ENCODE results near the gene FNDC3B. TPM values are rescaled to one million over a fixed set of nuclear protein-coding genes. Genes with fewer than 3 reads are reported as not detected.

FNDC3B gene
- total RNA-seq, 1 experiment from 2014 or later, result 34.4 TPM

DNA sequence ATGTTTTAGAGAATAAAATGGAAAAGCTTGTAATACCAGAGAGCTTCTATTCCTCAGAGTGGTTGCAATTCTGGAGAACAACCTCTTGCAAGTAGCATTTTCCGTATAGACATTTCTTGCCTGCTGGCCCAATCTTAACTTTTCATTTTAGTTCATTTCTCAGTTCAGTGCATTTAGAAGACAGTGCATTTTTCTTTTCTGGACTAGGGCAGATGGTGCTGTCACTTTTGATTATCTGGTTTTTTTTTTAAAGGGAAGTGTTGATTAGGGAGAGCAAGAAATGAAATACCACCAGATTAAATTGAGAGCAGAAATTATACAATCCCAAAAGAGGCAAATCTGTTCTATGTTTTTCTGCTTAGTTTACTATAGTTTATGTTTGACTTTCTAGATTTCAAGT is 236.2 kb downstream of the FNDC3B start:
- no peak for DNase-seq (ENCODE audit: low read depth, low spot score)
- in situ Hi-C loops (cut with HindIII; ENCODE audit: low pct_unique_long_range_greater_than_20kb, low sequenced_read_pairs), result no loop called here

GRCh38 chr3:172276103-172276502 is 236.7 kb downstream of the FNDC3B start:
- in situ Hi-C loops (cut with HindIII; ENCODE audit: low pct_unique_long_range_greater_than_20kb, low sequenced_read_pairs), result no loop called here
- peak; percentile 23 for DNase-seq (ENCODE audit: low read depth, low spot score)

- in situ Hi-C loops (cut with HindIII; ENCODE audit: low pct_unique_long_range_greater_than_20kb, low sequenced_read_pairs), result no loop called here
- DNase-seq (ENCODE audit: low read depth, low spot score), result no peak
Observed at GRCh38 chr3:172277151-172277652, 237.8 kb downstream of the FNDC3B start.

GRCh38 chr3:172279191-172279640 is 239.8 kb downstream of the FNDC3B start:
- no peak for DNase-seq (ENCODE audit: low read depth, low spot score)
- in situ Hi-C loops (cut with HindIII; ENCODE audit: low pct_unique_long_range_greater_than_20kb, low sequenced_read_pairs), result no loop called here

DNA sequence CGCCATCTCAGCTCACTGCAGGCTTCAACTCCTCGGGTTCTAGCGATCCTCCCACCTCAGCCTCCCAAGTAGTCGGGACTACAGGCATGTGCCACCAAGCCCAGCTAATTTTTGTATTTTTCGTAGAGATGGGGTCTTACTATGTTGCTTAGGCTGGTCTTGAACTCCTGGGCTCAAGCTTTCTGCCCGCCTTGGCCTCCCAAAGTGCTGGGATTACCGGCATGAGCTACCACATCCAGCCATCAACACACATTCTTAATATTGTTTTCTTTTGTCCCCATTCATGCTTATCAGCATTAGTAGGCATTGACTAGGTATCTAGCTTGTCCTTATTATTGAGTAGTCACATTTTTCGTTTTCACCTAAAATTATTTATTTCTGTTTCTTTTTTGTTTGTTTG is 240.6 kb downstream of the FNDC3B start:
- no peak for DNase-seq (ENCODE audit: low read depth, low spot score)
- in situ Hi-C loops (cut with HindIII; ENCODE audit: low pct_unique_long_range_greater_than_20kb, low sequenced_read_pairs), result no loop called here

DNA sequence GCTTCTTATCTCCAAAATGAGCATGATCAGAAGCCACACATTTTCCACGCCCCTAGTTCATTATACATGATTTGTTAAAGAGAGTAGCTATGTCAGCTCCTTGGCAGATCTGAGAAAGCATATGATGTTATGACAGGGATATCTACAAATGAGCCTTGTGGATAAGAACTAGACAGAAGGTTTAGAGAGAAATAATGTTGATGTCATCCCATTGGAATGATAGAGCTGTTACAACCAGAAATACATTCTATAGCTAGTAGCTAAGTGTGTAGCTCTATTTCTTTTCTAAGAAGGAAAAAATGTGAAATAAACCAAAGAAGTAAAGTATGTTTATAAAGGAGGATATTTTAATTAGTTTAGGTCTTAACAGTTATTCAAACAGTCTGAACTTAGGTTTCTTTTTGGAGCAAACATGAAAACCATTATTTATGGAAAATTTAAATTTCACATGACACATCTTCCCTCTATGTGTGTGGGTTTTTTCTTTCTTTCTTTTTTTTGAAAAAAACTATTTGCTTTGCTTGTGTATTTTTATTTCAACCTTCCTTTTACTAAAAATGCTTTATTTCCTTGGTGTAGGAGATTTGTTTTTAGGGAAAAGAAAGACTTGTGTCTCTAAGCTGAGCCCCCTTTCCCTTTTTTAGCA is 241.2 kb downstream of the FNDC3B start:
- no peak for DNase-seq (ENCODE audit: low read depth, low spot score)
- in situ Hi-C loops (cut with HindIII; ENCODE audit: low pct_unique_long_range_greater_than_20kb, low sequenced_read_pairs), result no loop called here

- no peak for DNase-seq (ENCODE audit: low read depth, low spot score)
- in situ Hi-C loops (cut with HindIII; ENCODE audit: low pct_unique_long_range_greater_than_20kb, low sequenced_read_pairs), result no loop called here
Observed at GRCh38 chr3:172281884-172282283, 242.5 kb downstream of the FNDC3B start.

GRCh38 chr3:172282850-172283249 is 243.5 kb downstream of the FNDC3B start:
- in situ Hi-C loops (cut with HindIII; ENCODE audit: low pct_unique_long_range_greater_than_20kb, low sequenced_read_pairs), result no loop called here
- DNase-seq (ENCODE audit: low read depth, low spot score), result no peak

DNA sequence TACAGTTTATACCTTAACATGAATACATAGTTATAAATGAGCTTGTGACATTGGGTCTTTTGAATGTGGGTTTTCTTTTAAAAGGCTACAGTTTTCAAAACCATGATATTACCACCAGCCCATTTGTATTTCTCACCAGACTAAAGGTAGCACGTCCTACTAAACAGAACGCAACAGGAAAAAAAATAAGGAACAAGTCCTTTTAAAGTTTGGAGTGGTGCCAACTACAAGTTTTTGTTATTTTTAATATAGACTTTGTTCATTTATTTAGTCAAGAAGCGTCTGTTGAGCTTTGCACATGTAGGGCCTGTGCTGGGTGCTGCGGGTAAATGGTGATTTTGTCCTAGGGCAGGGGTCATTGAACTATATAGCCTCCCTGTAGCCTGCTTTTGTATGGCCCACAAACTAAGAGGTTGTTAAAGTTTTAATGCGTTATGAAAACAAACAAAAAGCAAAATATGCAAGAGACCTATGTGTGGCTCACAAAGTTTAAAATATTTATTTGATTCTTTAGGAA is 244.5 kb downstream of the FNDC3B start:
- in situ Hi-C loops (cut with HindIII; ENCODE audit: low pct_unique_long_range_greater_than_20kb, low sequenced_read_pairs), result no loop called here
- DNase-seq (ENCODE audit: low read depth, low spot score), result no peak

DNA sequence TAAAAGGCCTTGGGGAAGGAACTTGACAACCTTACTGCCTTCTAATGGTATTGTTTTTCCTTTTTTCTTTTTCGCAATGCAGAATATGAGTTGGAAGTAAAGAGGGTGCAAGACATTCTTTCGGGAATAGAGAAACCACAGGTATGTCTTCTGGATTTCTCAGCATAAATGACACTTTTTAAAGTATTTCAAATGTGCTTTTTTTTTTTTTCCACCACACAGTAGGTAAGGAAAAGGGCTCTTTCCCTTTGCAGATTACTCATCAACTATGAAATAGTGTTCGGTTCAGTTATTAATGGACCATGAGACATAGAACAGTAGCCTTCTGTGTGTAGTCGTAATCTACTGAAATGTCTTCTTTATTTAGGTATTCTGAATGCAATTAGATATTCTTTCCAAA is 246.5 kb downstream of the FNDC3B start:
- in situ Hi-C loops (cut with HindIII; ENCODE audit: low pct_unique_long_range_greater_than_20kb, low sequenced_read_pairs), result no loop called here

DNA sequence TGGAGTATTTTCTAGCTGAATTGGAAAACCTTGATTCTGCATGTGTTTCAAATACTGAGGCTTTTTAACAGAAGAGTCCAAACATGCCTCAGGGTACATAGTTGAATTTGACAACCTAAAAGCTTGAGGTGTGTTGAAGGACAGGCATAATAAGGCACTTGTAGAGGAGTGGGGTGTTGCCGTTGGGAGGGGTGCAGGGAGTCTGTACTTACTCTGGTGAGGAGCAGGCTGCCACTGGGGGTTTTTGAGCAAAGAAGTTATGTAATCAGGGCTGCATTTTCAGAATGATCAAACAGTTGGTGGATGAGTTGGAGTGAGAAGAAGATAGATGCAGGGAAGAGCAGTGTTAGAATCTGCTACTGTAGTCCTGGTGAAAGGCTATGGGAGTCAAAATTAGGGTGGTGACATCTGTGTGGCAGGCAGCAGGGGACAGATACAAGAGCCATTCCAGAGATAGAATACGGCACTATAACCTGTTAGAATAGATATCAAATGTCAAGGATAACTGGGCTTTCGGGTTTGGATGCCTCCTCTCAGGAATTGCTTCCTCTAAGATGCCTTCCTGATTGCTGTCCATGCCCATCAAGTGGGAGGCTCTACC is 247.3 kb downstream of the FNDC3B start:
- in situ Hi-C loops (cut with HindIII; ENCODE audit: low pct_unique_long_range_greater_than_20kb, low sequenced_read_pairs), result no loop called here

More for the DNA sequence above, 246.5 kb downstream of the FNDC3B start:
- DNase-seq (ENCODE audit: low read depth, low spot score), result peak; percentile 69

DNA sequence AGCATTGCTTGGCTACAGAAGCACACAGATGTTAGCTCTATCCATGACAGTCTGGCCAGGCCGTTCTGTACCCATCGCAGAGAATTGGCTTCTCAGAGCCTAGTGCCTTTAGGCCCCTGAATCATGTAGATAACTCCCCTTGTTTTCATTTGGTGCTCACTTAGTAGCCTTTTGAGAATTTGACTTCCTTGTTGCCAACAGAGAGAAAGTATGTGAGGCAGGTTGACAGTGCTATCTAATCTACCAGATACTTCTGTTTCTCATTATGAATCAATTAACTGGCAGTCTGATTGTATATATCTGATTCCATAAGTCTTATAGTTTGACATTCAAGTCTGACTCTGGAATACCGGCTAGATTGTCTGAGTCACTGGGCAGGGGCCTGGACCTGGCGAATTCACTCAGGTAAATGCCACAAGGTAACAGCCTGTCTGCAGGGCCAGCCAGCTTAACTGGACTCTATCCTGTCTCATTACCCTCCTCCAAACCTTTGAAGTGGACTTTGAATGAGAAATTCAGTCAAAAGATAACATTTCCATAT is 248.6 kb downstream of the FNDC3B start:
- DNase-seq (ENCODE audit: low read depth, low spot score), result no peak
- in situ Hi-C loops (cut with HindIII; ENCODE audit: low pct_unique_long_range_greater_than_20kb, low sequenced_read_pairs), result no loop called here

More for the DNA sequence above, 247.3 kb downstream of the FNDC3B start:
- DNase-seq (ENCODE audit: low read depth, low spot score), result no peak

- DNase-seq (ENCODE audit: low read depth, low spot score), result no peak
- in situ Hi-C loops (cut with HindIII; ENCODE audit: low pct_unique_long_range_greater_than_20kb, low sequenced_read_pairs), result no loop called here
Observed at GRCh38 chr3:172288651-172289050, 249.3 kb downstream of the FNDC3B start.

- in situ Hi-C loops (cut with HindIII; ENCODE audit: low pct_unique_long_range_greater_than_20kb, low sequenced_read_pairs), result no loop called here
- DNase-seq (ENCODE audit: low read depth, low spot score), result peak; percentile 65
Observed at GRCh38 chr3:172289583-172289982, 250.2 kb downstream of the FNDC3B start.

- in situ Hi-C loops (cut with HindIII; ENCODE audit: low pct_unique_long_range_greater_than_20kb, low sequenced_read_pairs), result no loop called here
Observed at GRCh38 chr3:172290457-172290856, 251.1 kb downstream of the FNDC3B start.

DNA sequence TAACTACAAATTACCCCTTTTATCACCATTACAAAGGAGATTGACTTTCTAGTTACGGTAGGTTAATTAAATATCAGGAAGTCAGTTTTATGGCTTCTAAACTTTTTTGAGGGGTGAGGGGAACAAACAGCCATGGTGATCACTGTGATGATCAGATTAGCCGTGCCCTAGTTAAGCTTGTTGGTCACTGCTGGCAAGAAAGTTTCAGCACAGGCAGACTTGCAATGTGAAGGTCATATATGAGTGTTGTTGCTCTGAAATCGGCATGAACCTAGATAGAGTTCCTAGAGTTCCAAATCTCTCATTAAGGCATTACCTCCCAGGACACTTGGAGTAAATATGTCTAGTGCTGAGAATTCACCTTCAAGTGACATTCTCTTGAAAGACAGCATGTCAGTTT is 252.3 kb downstream of the FNDC3B start:
- no peak for DNase-seq (ENCODE audit: low read depth, low spot score)
- in situ Hi-C loops (cut with HindIII; ENCODE audit: low pct_unique_long_range_greater_than_20kb, low sequenced_read_pairs), result no loop called here

More at GRCh38 chr3:172290457-172290856, 251.1 kb downstream of the FNDC3B start:
- DNase-seq (ENCODE audit: low read depth, low spot score), result no peak

GRCh38 chr3:172292422-172292821 is 253.0 kb downstream of the FNDC3B start:
- no peak for DNase-seq (ENCODE audit: low read depth, low spot score)
- in situ Hi-C loops (cut with HindIII; ENCODE audit: low pct_unique_long_range_greater_than_20kb, low sequenced_read_pairs), result no loop called here

DNA sequence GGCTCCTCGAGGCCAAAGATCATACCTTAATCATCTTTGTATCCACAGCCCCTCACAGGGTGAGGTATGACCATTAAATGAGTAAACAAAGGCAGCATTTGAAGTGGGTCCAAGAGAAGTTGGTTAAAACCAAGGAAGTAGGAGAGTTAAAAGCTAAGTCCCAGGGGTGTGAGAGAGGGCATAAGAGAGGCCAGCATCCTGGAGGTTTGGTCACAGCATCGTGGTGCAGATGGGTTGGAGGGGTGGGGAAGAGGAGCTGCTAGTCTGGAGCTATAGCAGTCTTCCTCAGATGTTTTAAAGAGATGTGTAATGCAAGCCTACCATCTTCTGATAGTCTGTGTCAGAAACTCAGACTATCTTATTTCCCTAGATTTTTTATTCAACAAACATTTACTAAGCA is 253.7 kb downstream of the FNDC3B start:
- in situ Hi-C loops (cut with HindIII; ENCODE audit: low pct_unique_long_range_greater_than_20kb, low sequenced_read_pairs), result no loop called here
- no peak for DNase-seq (ENCODE audit: low read depth, low spot score)

All from SK-MEL-5 (cell line).